ENCODE results near the gene PKIB.

DNA sequence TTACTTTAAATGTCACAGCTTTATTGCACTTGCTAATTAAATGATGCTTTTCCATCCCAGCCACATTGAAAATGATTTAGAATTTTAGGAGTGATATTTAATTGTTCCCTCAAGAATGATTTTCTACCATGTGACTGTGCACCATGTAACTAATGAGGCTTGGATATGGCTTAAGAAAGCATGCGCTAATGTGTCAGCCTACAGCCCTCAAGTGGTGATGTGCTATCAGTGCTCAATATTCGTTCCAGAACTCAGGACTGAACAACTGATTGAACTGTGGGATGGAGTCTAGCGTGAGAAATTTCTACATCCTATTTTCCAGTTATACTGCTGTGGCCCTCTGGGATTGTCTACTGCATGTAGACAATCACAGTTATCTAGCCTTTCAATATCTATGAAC is 71.5 kb downstream of the PKIB start:
- TF ChIP-seq CTCF (IDR thresholded peaks at IDR 0.05; ENCODE audit: low read depth, low read length) (no peak), MAX (IDR thresholded peaks at IDR 0.05; ENCODE audit: low read depth, low read length) (no peak)

Data from NB4 (cell line).